ENCODE measurements around the gene NOL4L.

Gene NOL4L

GRCh38 chr20:32460683-32461320 is 124.3 kb downstream of the NOL4L start:
- FAIRE-seq (no peak), DNase-seq (ENCODE audit: low spot score) (no peak)

GRCh38 chr20:32460231-32460630 is 124.9 kb downstream of the NOL4L start:
- no peak for DNase-seq (ENCODE audit: low spot score)
- FAIRE-seq: no peak

GRCh38 chr20:32458837-32459220 is 126.3 kb downstream of the NOL4L start:
- FAIRE-seq (no peak), DNase-seq (ENCODE audit: low spot score) (no peak)

- DNase-seq (ENCODE audit: low spot score) (no peak), FAIRE-seq (no peak)
These were observed 126.9 kb downstream of the NOL4L start for GRCh38 chr20:32458061-32458836.

- FAIRE-seq (no peak), DNase-seq (ENCODE audit: low spot score) (no peak)
These were observed 127.6 kb downstream of the NOL4L start for GRCh38 chr20:32457479-32457986.

- no peak for FAIRE-seq
- no peak for DNase-seq (ENCODE audit: low spot score)
These were observed 128.2 kb downstream of the NOL4L start for GRCh38 chr20:32456869-32457478.

GRCh38 chr20:32455901-32456701 is 129.0 kb downstream of the NOL4L start:
- FAIRE-seq (no peak), DNase-seq (ENCODE audit: low spot score) (no peak)

GRCh38 chr20:32455171-32455900 is 129.8 kb downstream of the NOL4L start:
- DNase-seq (ENCODE audit: low spot score) (no peak), FAIRE-seq (no peak)

GRCh38 chr20:32454164-32455145 is 130.7 kb downstream of the NOL4L start:
- no peak for FAIRE-seq

GRCh38 chr20:32453467-32454163 is 131.5 kb downstream of the NOL4L start:
- FAIRE-seq (no peak), DNase-seq (ENCODE audit: low spot score) (no peak)

More at GRCh38 chr20:32454164-32455145, 130.7 kb downstream of the NOL4L start:
- no peak for DNase-seq (ENCODE audit: low spot score)

- FAIRE-seq (no peak), DNase-seq (ENCODE audit: low spot score) (no peak)
These were observed 132.2 kb downstream of the NOL4L start for GRCh38 chr20:32452776-32453466.

- FAIRE-seq: no peak
- no peak for DNase-seq (ENCODE audit: low spot score)
These were observed 133.3 kb downstream of the NOL4L start for GRCh38 chr20:32451682-32452461.

GRCh38 chr20:32451340-32451681 is 133.8 kb downstream of the NOL4L start:
- FAIRE-seq (no peak), DNase-seq (ENCODE audit: low spot score) (no peak)

- FAIRE-seq (no peak), DNase-seq (ENCODE audit: low spot score) (no peak)
These were observed 134.6 kb downstream of the NOL4L start for GRCh38 chr20:32450484-32451061.

GRCh38 chr20:32449890-32450401 is 135.2 kb downstream of the NOL4L start:
- FAIRE-seq: no peak
- DNase-seq (ENCODE audit: low spot score): no peak

- no peak for DNase-seq (ENCODE audit: low spot score)
- FAIRE-seq: no peak
These were observed 135.9 kb downstream of the NOL4L start for GRCh38 chr20:32449057-32449889.

Data from urothelium cell line (cell line).